SU-DHL-6 (cell line): Measurements from ENCODE around the gene MARCHF6.

ENCODE experiments used
- CTCF ChIP-seq: fragments of 200-600 bp; sonication (generic); IDR thresholded peaks from one replicate; pipeline ENCODE4 v1.5.1; 2017; ENCODE audit warnings: antibody characterized with exemption, mild to moderate bottlenecking, low read length, moderate library complexity; ENCODE audit not compliant: insufficient read depth, poor library complexity, severe bottlenecking
- EZH2phosphoT487 ChIP-seq: fragments of 200-600 bp; sonication (generic), shearing (Covaris generic); conservative IDR thresholded peaks from 2 replicates; pipeline ENCODE4 v1.6.1; 2018; ENCODE audit warnings: mild to moderate bottlenecking, antibody characterized with exemption, low read length, moderate library complexity, mixed read lengths

- TF ChIP-seq CTCF = no peak
- no peak for TF ChIP-seq EZH2phosphoT487
These were observed 43.1 kb downstream of the MARCHF6 start for GRCh38 chr5:10396552-10396951.
